ENCODE results near the gene ZNF175.

Gene ZNF175

GRCh38 chr19:51550848-51551672 lies 20.0 kb upstream of the ZNF175 start:
- no peak for TF ChIP-seq CTCF (IDR thresholded peaks at IDR 0.05)
- no peak for TF ChIP-seq ZFX (IDR thresholded peaks at IDR 0.05; ENCODE audit: borderline replicate concordance)

GRCh38 chr19:51551673-51552432 lies 19.2 kb upstream of the ZNF175 start:
- H3K27ac ChIP-seq: no peak overlapping the region
- TF ChIP-seq CTCF (IDR thresholded peaks at IDR 0.05): no peak
- no peak for TF ChIP-seq ZFX (IDR thresholded peaks at IDR 0.05; ENCODE audit: borderline replicate concordance)

More at GRCh38 chr19:51550848-51551672, 20.0 kb upstream of the ZNF175 start:
- H3K27ac ChIP-seq: no peak overlapping the region

- no peak overlapping the region for H3K27ac ChIP-seq
- TF ChIP-seq CTCF (IDR thresholded peaks at IDR 0.05) (no peak), ZFX (IDR thresholded peaks at IDR 0.05; ENCODE audit: borderline replicate concordance) (no peak)
Measured at GRCh38 chr19:51552608-51552995, 18.5 kb upstream of the ZNF175 start.

- no peak overlapping the region for H3K27ac ChIP-seq
- TF ChIP-seq CTCF (IDR thresholded peaks at IDR 0.05) (no peak), ZFX (IDR thresholded peaks at IDR 0.05; ENCODE audit: borderline replicate concordance) (no peak)
Measured at GRCh38 chr19:51552996-51553725, 17.9 kb upstream of the ZNF175 start.

GRCh38 chr19:51559240-51559639 lies 11.8 kb upstream of the ZNF175 start:
- no peak overlapping the region for H3K27ac ChIP-seq
- TF ChIP-seq ZFX (IDR thresholded peaks at IDR 0.05; ENCODE audit: borderline replicate concordance) (no peak), CTCF (IDR thresholded peaks at IDR 0.05) (no peak)

- H3K27ac ChIP-seq: no peak overlapping the region
- TF ChIP-seq CTCF (IDR thresholded peaks at IDR 0.05) (no peak), ZFX (IDR thresholded peaks at IDR 0.05; ENCODE audit: borderline replicate concordance) (no peak)
Measured at GRCh38 chr19:51560339-51560738, 10.7 kb upstream of the ZNF175 start.
